GM23338 (cell line): ENCODE measurements around the gene FANCC.

ENCODE experiments used
- EZH2 ChIP-seq: fragments of 200-600 bp; sonication (generic); IDR thresholded peaks from one replicate; pipeline ENCODE4 v1.8.0; 2017; ENCODE audit warnings: antibody characterized with exemption, mild to moderate bottlenecking, low read depth; ENCODE audit not compliant: unreplicated experiment
- EZH2phosphoT487 ChIP-seq: fragments of 200-600 bp; sonication (generic); IDR thresholded peaks from one replicate; pipeline ENCODE4 v1.8.1; 2018; ENCODE audit warnings: antibody characterized with exemption; ENCODE audit not compliant: unreplicated experiment
- JUNB ChIP-seq: IDR thresholded peaks from one replicate; pipeline ENCODE4 v1.6.1; 2016; ENCODE audit warnings: antibody characterized with exemption; ENCODE audit not compliant: unreplicated experiment
- NANOG ChIP-seq: IDR thresholded peaks from 2 replicates; pipeline ENCODE4 v1.6.1; 2016; ENCODE audit warnings: antibody characterized with exemption, borderline replicate concordance
- POLR2AphosphoS5 ChIP-seq: IDR thresholded peaks from 2 replicates; pipeline ENCODE4 v1.6.1; 2016; ENCODE audit warnings: antibody characterized with exemption, low read depth
- ZNF331 ChIP-seq: fragments of 250-450 bp; sonication (Bioruptor Pico); IDR thresholded peaks from 2 replicates; pipeline ENCODE4 v1.5.0; 2020; ENCODE audit warnings: low read depth, mild to moderate bottlenecking, moderate library complexity
- TF ChIP-seq, protein P1 (sequence below), 2 experiments: fragments of 200-600 bp in 1 of 2; sonication (generic) in 1 of 2; conservative IDR thresholded peaks; 2 replicates each; pipeline versions ENCODE4 v1.5.1 to v1.6.1; 2016 to 2017; ENCODE audit warnings: antibody characterized with exemption in 2 of 2, low read depth in 2 of 2, mild to moderate bottlenecking in 2 of 2, moderate library complexity in 1 of 2
- TF ChIP-seq, protein P2 (sequence below): IDR thresholded peaks from one replicate; pipeline ENCODE4 v1.6.1; 2018; ENCODE audit warnings: antibody characterized with exemption; ENCODE audit not compliant: unreplicated experiment
- TF ChIP-seq, protein P3 (sequence below): IDR thresholded peaks from 2 replicates; pipeline ENCODE4 v1.6.1; 2016; ENCODE audit warnings: antibody characterized with exemption

GRCh38 chr9:95079461-95079860 is 238.0 kb downstream of the FANCC start:
- TF ChIP-seq, protein P1, sequence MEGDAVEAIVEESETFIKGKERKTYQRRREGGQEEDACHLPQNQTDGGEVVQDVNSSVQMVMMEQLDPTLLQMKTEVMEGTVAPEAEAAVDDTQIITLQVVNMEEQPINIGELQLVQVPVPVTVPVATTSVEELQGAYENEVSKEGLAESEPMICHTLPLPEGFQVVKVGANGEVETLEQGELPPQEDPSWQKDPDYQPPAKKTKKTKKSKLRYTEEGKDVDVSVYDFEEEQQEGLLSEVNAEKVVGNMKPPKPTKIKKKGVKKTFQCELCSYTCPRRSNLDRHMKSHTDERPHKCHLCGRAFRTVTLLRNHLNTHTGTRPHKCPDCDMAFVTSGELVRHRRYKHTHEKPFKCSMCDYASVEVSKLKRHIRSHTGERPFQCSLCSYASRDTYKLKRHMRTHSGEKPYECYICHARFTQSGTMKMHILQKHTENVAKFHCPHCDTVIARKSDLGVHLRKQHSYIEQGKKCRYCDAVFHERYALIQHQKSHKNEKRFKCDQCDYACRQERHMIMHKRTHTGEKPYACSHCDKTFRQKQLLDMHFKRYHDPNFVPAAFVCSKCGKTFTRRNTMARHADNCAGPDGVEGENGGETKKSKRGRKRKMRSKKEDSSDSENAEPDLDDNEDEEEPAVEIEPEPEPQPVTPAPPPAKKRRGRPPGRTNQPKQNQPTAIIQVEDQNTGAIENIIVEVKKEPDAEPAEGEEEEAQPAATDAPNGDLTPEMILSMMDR (conservative IDR thresholded peaks at IDR 0.05; ENCODE audit: low read depth in 2 of 2), result no peak
- TF ChIP-seq JUNB (no peak), EZH2phosphoT487 (no peak), EZH2 (no peak), POLR2AphosphoS5 (no peak), ZNF331 (CRISPR knock-in tag) (no peak), NANOG (no peak)
- TF ChIP-seq, protein P2, sequence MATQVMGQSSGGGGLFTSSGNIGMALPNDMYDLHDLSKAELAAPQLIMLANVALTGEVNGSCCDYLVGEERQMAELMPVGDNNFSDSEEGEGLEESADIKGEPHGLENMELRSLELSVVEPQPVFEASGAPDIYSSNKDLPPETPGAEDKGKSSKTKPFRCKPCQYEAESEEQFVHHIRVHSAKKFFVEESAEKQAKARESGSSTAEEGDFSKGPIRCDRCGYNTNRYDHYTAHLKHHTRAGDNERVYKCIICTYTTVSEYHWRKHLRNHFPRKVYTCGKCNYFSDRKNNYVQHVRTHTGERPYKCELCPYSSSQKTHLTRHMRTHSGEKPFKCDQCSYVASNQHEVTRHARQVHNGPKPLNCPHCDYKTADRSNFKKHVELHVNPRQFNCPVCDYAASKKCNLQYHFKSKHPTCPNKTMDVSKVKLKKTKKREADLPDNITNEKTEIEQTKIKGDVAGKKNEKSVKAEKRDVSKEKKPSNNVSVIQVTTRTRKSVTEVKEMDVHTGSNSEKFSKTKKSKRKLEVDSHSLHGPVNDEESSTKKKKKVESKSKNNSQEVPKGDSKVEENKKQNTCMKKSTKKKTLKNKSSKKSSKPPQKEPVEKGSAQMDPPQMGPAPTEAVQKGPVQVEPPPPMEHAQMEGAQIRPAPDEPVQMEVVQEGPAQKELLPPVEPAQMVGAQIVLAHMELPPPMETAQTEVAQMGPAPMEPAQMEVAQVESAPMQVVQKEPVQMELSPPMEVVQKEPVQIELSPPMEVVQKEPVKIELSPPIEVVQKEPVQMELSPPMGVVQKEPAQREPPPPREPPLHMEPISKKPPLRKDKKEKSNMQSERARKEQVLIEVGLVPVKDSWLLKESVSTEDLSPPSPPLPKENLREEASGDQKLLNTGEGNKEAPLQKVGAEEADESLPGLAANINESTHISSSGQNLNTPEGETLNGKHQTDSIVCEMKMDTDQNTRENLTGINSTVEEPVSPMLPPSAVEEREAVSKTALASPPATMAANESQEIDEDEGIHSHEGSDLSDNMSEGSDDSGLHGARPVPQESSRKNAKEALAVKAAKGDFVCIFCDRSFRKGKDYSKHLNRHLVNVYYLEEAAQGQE, result no peak
- TF ChIP-seq, protein P3, sequence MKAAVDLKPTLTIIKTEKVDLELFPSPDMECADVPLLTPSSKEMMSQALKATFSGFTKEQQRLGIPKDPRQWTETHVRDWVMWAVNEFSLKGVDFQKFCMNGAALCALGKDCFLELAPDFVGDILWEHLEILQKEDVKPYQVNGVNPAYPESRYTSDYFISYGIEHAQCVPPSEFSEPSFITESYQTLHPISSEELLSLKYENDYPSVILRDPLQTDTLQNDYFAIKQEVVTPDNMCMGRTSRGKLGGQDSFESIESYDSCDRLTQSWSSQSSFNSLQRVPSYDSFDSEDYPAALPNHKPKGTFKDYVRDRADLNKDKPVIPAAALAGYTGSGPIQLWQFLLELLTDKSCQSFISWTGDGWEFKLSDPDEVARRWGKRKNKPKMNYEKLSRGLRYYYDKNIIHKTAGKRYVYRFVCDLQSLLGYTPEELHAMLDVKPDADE, result no peak
